ENCODE measurements around the gene DPY19L1. TPM values are rescaled to one million over a fixed set of nuclear protein-coding genes. Genes with fewer than 3 reads are reported as not detected.
"Not testable (repeated sequence)": the region's sequence is repeated elsewhere in the genome, so short reads cannot be mapped to it uniquely, and the experiment has no call there.

Gene DPY19L1
- total RNA-seq, 1 experiment from 2014 or later, result 10.7 TPM

DNA sequence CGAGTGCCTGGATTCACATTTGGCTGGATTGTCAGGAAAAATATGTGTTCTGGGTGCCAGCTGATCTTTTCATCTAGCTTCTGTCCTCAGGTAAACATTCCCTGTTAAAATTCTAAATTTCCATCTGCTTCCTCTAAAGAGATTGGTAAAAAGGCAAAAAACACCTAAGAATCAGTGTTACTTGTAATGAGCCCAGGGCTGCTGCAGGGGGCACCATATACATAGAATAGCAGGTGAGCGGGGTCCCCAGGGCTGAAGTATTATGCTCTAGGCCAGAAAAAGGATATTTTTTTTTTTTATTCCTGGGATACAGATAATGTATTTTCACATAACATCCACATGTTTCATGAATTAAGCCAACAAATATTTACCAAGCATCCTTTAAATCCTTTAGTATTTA lies 18.4 kb upstream of the DPY19L1 start:
- intact Hi-C loops (cut with micrococcal nuclease); H3K9me2 ChIP-seq (replicated peaks; ENCODE audit: low read length); H3K4me2 ChIP-seq (ENCODE audit: low read length); CTCF ChIA-PET; DNase-seq; H3K27ac ChIP-seq (ENCODE audit: low read length); POLR2A ChIA-PET (ENCODE audit: unreplicated experiment); BruUV-seq (replicated peaks); H3K36me3 ChIP-seq (ENCODE audit: low read depth, low read length); H3K79me2 ChIP-seq (ENCODE audit: low read length); H2AFZ ChIP-seq (ENCODE audit: low read length); H3K4me3 ChIP-seq (ENCODE audit: low read length); H3K4me1 ChIP-seq (ENCODE audit: insufficient read depth, low read length); H3K9me3 ChIP-seq (ENCODE audit: low read length); H4K20me1 ChIP-seq (ENCODE audit: low read length); ATAC-seq; H3F3A ChIP-seq (ENCODE audit: low read length, unreplicated experiment); H3K27me3 ChIP-seq (ENCODE audit: low read length); H3K9ac ChIP-seq (ENCODE audit: low read length): not testable (repeated sequence)
- TF ChIP-seq, protein P1, sequence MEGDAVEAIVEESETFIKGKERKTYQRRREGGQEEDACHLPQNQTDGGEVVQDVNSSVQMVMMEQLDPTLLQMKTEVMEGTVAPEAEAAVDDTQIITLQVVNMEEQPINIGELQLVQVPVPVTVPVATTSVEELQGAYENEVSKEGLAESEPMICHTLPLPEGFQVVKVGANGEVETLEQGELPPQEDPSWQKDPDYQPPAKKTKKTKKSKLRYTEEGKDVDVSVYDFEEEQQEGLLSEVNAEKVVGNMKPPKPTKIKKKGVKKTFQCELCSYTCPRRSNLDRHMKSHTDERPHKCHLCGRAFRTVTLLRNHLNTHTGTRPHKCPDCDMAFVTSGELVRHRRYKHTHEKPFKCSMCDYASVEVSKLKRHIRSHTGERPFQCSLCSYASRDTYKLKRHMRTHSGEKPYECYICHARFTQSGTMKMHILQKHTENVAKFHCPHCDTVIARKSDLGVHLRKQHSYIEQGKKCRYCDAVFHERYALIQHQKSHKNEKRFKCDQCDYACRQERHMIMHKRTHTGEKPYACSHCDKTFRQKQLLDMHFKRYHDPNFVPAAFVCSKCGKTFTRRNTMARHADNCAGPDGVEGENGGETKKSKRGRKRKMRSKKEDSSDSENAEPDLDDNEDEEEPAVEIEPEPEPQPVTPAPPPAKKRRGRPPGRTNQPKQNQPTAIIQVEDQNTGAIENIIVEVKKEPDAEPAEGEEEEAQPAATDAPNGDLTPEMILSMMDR (conservative IDR thresholded peaks at IDR 0.05; ENCODE audit: low read depth, low read length), result peak; percentile 49

DNA sequence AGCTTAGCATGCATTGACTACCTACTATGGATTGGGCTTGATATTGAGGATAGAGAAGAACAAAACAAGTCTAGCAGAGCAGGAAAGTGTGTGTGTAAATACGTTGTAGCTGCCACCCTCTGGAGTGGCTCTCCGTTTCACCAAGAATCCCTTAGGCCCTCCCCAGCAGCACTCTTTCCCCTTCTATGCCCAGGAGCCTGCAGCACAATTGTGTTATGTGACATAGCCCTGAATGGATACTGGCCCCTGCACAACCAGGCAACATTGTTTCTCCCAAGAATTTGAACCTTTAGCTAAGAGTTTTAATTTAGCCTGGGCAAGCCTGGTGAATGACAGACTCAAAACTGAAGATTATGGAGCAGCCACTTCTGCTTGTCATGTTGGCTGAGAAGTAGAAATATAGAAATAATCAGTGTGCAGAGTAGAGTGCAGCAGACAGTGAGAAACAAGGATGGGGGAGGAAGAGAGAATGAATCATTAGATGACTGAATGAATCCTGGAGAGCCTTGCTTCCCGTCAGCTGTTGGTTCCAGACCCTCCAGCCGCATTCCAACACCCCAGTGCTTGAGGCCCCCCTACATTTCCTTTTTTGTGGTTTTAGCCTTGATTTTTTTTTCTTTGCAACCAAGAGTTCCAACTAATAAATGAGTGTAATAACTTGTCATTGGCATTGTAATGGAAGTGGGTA lies 16.3 kb upstream of the DPY19L1 start:
- BruUV-seq (replicated peaks); H3K9me3 ChIP-seq (ENCODE audit: low read length); H2AFZ ChIP-seq (ENCODE audit: low read length); H3K9ac ChIP-seq (ENCODE audit: low read length); H3K4me3 ChIP-seq (ENCODE audit: low read length); ATAC-seq; POLR2A ChIA-PET (ENCODE audit: unreplicated experiment); intact Hi-C loops (cut with micrococcal nuclease); H3F3A ChIP-seq (ENCODE audit: low read length, unreplicated experiment); H3K79me2 ChIP-seq (ENCODE audit: low read length); CTCF ChIA-PET; H4K20me1 ChIP-seq (ENCODE audit: low read length); H3K9me2 ChIP-seq (replicated peaks; ENCODE audit: low read length); H3K36me3 ChIP-seq (ENCODE audit: low read depth, low read length); H3K27me3 ChIP-seq (ENCODE audit: low read length); H3K4me2 ChIP-seq (ENCODE audit: low read length); DNase-seq; H3K27ac ChIP-seq (ENCODE audit: low read length); H3K4me1 ChIP-seq (ENCODE audit: insufficient read depth, low read length): not testable (repeated sequence)

DNA sequence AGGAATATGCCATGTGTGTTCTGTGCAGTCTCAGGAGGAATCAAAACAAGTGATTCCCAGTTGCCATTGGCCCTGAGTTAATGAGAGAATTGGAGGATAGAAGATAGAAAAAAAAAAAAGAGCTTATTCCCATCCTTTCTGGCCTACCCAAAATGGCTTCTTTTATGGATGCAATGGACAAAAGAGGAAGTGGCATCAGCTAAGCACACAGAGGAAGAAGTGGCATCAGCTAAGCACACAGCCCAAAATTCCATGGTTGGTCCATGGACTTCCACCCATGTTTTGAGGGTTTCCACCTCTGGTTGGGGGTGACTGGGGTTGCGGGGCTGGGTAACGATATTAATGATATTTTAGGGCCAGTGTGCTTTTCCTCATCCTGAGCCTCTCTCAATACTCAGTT lies 11.1 kb upstream of the DPY19L1 start:
- H2AFZ ChIP-seq (ENCODE audit: low read length); H3K9ac ChIP-seq (ENCODE audit: low read length); H3K9me3 ChIP-seq (ENCODE audit: low read length); H3K27ac ChIP-seq (ENCODE audit: low read length); intact Hi-C loops (cut with micrococcal nuclease); H3K4me2 ChIP-seq (ENCODE audit: low read length); H3K79me2 ChIP-seq (ENCODE audit: low read length); POLR2A ChIA-PET (ENCODE audit: unreplicated experiment); H3K36me3 ChIP-seq (ENCODE audit: low read depth, low read length); CTCF ChIA-PET; H3K27me3 ChIP-seq (ENCODE audit: low read length); H3K4me3 ChIP-seq (ENCODE audit: low read length); DNase-seq; ATAC-seq; H3K4me1 ChIP-seq (ENCODE audit: insufficient read depth, low read length); BruUV-seq (replicated peaks); H3K9me2 ChIP-seq (replicated peaks; ENCODE audit: low read length); H3F3A ChIP-seq (ENCODE audit: low read length, unreplicated experiment); H4K20me1 ChIP-seq (ENCODE audit: low read length): not testable (repeated sequence)

DNA sequence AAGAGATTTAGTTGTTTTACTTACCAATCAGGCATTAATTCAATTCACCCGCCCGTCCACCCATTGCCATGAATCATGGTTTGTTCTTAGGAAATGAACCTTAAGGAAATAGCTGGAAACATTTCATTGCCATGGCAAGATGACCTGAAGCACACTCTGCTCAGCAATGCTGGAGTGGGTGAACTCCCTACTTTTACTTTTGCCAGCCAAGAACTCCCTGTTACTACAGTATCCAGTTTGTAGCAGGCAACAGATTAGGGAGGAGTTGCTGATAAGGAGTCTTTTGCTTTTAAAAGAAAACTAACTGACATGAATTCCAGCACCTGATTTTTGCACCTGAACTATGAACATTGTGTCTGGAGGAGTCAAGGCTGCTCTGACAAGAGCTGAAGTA lies 10.6 kb upstream of the DPY19L1 start:
- H3K9me3 ChIP-seq (ENCODE audit: low read length); H3K4me1 ChIP-seq (ENCODE audit: insufficient read depth, low read length); DNase-seq; H3F3A ChIP-seq (ENCODE audit: low read length, unreplicated experiment); H3K4me2 ChIP-seq (ENCODE audit: low read length); H3K36me3 ChIP-seq (ENCODE audit: low read depth, low read length); intact Hi-C loops (cut with micrococcal nuclease); POLR2A ChIA-PET (ENCODE audit: unreplicated experiment); CTCF ChIA-PET; H3K27ac ChIP-seq (ENCODE audit: low read length); H3K79me2 ChIP-seq (ENCODE audit: low read length); H3K9ac ChIP-seq (ENCODE audit: low read length); H4K20me1 ChIP-seq (ENCODE audit: low read length); H3K4me3 ChIP-seq (ENCODE audit: low read length); H3K27me3 ChIP-seq (ENCODE audit: low read length); H2AFZ ChIP-seq (ENCODE audit: low read length); H3K9me2 ChIP-seq (replicated peaks; ENCODE audit: low read length); BruUV-seq (replicated peaks); ATAC-seq: not testable (repeated sequence)

DNA sequence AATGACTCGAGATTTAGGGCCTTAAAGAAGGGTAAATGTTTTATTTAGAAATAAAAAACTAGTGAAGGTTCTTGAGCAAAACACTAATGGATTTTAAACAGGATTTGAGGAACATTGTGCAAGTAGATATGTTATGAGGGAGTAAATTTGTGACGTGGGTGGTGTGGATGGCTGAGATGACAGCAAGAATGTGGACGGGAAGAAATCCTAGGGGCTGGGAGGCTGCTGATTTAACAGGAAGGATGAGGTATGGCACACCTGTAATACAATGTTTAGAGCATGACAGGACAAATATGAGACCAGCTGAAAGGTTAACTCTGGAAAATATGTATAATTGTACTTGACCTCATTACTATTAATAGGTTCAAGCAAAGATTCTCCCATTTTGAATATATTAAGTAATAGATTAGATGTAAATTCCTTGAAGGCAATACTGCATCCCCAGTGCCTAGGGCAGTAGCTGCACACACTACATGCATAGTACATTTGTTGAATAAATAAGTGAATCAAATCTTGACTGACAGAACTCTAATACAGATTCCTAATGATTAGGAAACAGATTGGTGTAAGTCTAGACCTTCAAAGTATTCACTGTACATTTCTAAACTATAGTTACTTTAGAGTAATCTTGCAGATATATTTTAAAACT lies 10.1 kb upstream of the DPY19L1 start:
- intact Hi-C loops (cut with micrococcal nuclease); CTCF ChIA-PET; ATAC-seq: not testable (repeated sequence)

DNA sequence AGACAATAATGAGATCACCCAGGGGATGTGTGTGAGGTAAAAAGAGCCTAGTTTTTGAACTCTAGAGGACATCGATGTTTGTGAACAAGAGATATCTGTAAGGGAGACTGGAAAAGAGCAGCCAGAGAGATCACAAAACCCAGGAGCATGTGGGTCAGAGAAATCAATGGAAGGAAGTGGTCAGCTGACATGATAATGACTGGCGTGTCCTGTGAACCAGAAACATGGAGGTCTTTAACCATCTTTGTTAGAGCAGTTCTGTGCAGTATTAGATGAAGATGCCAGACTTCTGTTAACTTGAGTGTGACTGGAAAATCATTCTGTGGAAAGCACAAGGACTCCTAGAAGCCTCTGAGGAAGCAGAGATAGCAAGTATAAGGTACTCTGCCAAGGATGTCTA lies 6.0 kb upstream of the DPY19L1 start:
- H3F3A ChIP-seq (ENCODE audit: low read length, unreplicated experiment); H3K9ac ChIP-seq (ENCODE audit: low read length); H2AFZ ChIP-seq (ENCODE audit: low read length); H3K79me2 ChIP-seq (ENCODE audit: low read length); DNase-seq; H4K20me1 ChIP-seq (ENCODE audit: low read length); H3K27me3 ChIP-seq (ENCODE audit: low read length); BruUV-seq (replicated peaks); intact Hi-C loops (cut with micrococcal nuclease); POLR2A ChIA-PET (ENCODE audit: unreplicated experiment); H3K27ac ChIP-seq (ENCODE audit: low read length); H3K4me1 ChIP-seq (ENCODE audit: insufficient read depth, low read length); H3K36me3 ChIP-seq (ENCODE audit: low read depth, low read length); CTCF ChIA-PET; ATAC-seq; H3K4me2 ChIP-seq (ENCODE audit: low read length); H3K4me3 ChIP-seq (ENCODE audit: low read length); H3K9me2 ChIP-seq (replicated peaks; ENCODE audit: low read length); H3K9me3 ChIP-seq (ENCODE audit: low read length): not testable (repeated sequence)

More for the DNA sequence above, 10.1 kb upstream of the DPY19L1 start:
- H3K4me3 ChIP-seq (ENCODE audit: low read length); H3K79me2 ChIP-seq (ENCODE audit: low read length); H3K36me3 ChIP-seq (ENCODE audit: low read depth, low read length); H3K27ac ChIP-seq (ENCODE audit: low read length); H3K9me2 ChIP-seq (replicated peaks; ENCODE audit: low read length); H2AFZ ChIP-seq (ENCODE audit: low read length); DNase-seq; BruUV-seq (replicated peaks); H3K9ac ChIP-seq (ENCODE audit: low read length); H3F3A ChIP-seq (ENCODE audit: low read length, unreplicated experiment); H3K4me2 ChIP-seq (ENCODE audit: low read length); H3K4me1 ChIP-seq (ENCODE audit: insufficient read depth, low read length); H3K9me3 ChIP-seq (ENCODE audit: low read length); POLR2A ChIA-PET (ENCODE audit: unreplicated experiment); H4K20me1 ChIP-seq (ENCODE audit: low read length); H3K27me3 ChIP-seq (ENCODE audit: low read length): not testable (repeated sequence)
